SKM-1 (cell line): ENCODE data around the gene C16orf95.
A peak's percentile ranks its signal among the peaks of the same experiment; 100 is the strongest.

Experiments used
- DNase-seq: peaks from one replicate; lab custom pipeline; 2025; ENCODE audit not compliant: unreplicated experiment; lab: John Stamatoyannopoulos, UW

C16orf95 gene

GRCh38 chr16:87259431-87259830 lies 57.8 kb downstream of the C16orf95 start:
- DNase-seq = no peak

- DNase-seq = peak; percentile 16
These were observed 58.5 kb downstream of the C16orf95 start for GRCh38 chr16:87258653-87259052.

GRCh38 chr16:87255866-87256265 lies 61.3 kb downstream of the C16orf95 start:
- no peak for DNase-seq

GRCh38 chr16:87254734-87255133 lies 62.5 kb downstream of the C16orf95 start:
- DNase-seq = no peak

- no peak for DNase-seq
These were observed 62.9 kb downstream of the C16orf95 start for GRCh38 chr16:87254296-87254695.

- DNase-seq = no peak
These were observed 63.7 kb downstream of the C16orf95 start for GRCh38 chr16:87253536-87253935.
